NCI-H2081 (cell line): ENCODE results near the gene SSBP2.

Source experiments
- DNase-seq, 2 experiments: peaks; one replicate each; lab custom pipeline; 2025; lab: John Stamatoyannopoulos, UW

SSBP2 gene

GRCh38 chr5:81590498-81591384 is 160.2 kb downstream of the SSBP2 start:
- DNase-seq = no peak

- DNase-seq = peak; percentile 56 to 85
Observed at GRCh38 chr5:81579262-81579924, 171.5 kb downstream of the SSBP2 start.

GRCh38 chr5:81577091-81577490 is 173.8 kb downstream of the SSBP2 start:
- DNase-seq = no peak

- no peak for DNase-seq
Observed at GRCh38 chr5:81575924-81576323, 175.0 kb downstream of the SSBP2 start.

- no peak for DNase-seq
Observed at GRCh38 chr5:81572201-81572600, 178.7 kb downstream of the SSBP2 start.

- DNase-seq = peak in 1 of 2 experiments; percentile 2
Observed at GRCh38 chr5:81558188-81558587, 192.7 kb downstream of the SSBP2 start.

- DNase-seq = no peak
Observed at GRCh38 chr5:81556809-81557208, 194.1 kb downstream of the SSBP2 start.

GRCh38 chr5:81555865-81556264 is 195.0 kb downstream of the SSBP2 start:
- no peak for DNase-seq

- DNase-seq = peak in 1 of 2 experiments; percentile 9
Observed at GRCh38 chr5:81554647-81555046, 196.2 kb downstream of the SSBP2 start.

- DNase-seq = no peak
Observed at GRCh38 chr5:81553567-81554212, 197.2 kb downstream of the SSBP2 start.

- peak in 1 of 2 experiments; percentile 27 for DNase-seq
Observed at GRCh38 chr5:81552852-81553566, 197.9 kb downstream of the SSBP2 start.

GRCh38 chr5:81549123-81549522 is 201.8 kb downstream of the SSBP2 start:
- no peak for DNase-seq

GRCh38 chr5:81547001-81547400 is 203.9 kb downstream of the SSBP2 start:
- no peak for DNase-seq

GRCh38 chr5:81545911-81546310 is 205.0 kb downstream of the SSBP2 start:
- no peak for DNase-seq

- DNase-seq = no peak
Observed at GRCh38 chr5:81544351-81545018, 206.4 kb downstream of the SSBP2 start.

- no peak for DNase-seq
Observed at GRCh38 chr5:81542242-81542641, 208.7 kb downstream of the SSBP2 start.

- no peak for DNase-seq
Observed at GRCh38 chr5:81537905-81538547, 212.9 kb downstream of the SSBP2 start.

GRCh38 chr5:81534441-81534840 is 216.5 kb downstream of the SSBP2 start:
- no peak for DNase-seq

- DNase-seq = no peak
Observed at GRCh38 chr5:81533629-81534405, 217.1 kb downstream of the SSBP2 start.

- no peak for DNase-seq
Observed at GRCh38 chr5:81530919-81531318, 220.0 kb downstream of the SSBP2 start.
